HG03521 (cell line): ENCODE measurements around the gene BOLA1.
"Not testable (repeated sequence)": the region's sequence is repeated elsewhere in the genome, so short reads cannot be mapped to it uniquely, and the experiment has no call there.

Experiments
- ATAC-seq: cut with Tn5 transposase; IDR thresholded peaks from one replicate; pipeline ENCODE4 v1.9.1; 2021; ENCODE audit warnings: mild to moderate bottlenecking, moderate library complexity; ENCODE audit not compliant: unreplicated experiment

BOLA1 gene

DNA sequence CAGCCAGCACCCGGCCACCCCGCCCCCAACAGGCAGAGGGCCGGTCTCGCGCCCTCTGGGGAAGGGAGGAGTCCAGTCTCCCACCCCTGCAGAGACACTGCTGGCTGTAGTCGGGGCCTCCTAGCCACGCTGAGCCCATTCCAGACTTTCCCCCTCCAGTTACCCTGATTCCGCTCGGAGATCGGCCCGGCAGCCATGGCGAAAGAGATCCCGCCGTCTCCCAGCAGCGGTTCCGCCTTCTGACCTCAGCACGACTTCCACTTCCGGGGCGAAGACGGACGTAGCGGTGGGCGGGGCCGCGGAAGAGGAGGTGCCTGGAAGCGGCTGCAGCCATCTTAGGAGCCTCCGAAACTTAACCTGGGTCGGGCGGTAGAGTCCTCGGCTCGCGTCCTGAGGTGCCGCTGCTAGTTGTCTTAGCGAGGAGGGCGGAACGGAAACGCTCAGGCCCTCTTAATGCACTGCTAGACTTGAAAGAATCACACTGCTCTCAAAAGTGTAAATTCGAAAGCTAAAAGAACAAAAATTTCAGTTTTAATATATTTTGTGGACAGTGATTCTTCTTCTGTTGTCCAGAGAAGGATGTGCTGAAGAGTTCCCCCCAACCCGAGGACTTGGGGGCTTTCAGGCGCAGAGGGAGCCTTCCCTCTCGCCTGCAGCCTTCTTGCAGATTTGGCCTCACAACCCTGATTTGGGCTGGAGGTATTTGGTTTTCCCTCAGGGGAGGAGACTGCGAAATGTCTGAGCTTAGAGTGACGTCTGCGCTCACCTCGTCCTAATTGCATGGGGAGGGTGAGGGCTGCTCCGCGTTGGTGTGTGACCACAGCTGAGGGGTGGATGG is 28.4 kb downstream of the BOLA1 start, which contains the start of gene SF3B4:
TSS of gene SF3B4 (minus strand) at position 241 of the 838 bp plus-strand sequence. CDS start at position 197, 44 bp downstream.
- ATAC-seq, result peak; percentile 94

DNA sequence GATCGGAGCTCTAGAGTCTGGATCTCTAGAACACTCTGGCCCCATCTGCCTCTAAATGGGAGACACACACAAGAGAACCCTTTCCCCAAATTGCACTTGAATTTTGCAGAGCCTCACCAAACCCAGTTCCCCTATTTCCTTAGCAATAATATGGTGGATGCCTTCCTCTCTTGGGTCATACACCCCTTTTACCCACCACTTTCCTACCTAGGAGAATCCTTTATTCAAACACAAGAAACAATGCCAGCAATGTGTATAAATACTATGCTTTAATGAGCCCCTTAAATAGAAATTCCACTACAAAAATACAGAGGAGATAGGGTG is 29.0 kb downstream of the BOLA1 start:
- no peak for ATAC-seq

DNA sequence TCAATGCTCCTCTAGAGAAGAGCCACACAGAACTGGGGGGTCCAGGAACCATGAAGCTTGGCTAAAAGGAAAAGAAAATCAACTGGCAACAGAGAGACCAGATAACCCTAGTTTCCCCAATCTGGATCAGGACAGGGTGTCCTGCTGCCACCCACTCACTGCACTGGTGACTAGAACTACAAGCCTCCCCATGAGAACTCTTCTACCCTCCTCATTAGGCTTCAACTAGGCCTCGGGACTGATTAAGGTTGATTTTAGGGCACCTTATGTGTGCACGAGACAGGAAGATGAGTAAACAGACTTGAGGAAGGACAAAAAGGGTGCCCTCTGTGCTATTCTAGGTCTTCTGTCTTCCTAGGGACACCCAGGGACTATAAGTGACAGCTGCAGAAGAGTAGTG is 30.5 kb downstream of the BOLA1 start:
- ATAC-seq, result no peak

DNA sequence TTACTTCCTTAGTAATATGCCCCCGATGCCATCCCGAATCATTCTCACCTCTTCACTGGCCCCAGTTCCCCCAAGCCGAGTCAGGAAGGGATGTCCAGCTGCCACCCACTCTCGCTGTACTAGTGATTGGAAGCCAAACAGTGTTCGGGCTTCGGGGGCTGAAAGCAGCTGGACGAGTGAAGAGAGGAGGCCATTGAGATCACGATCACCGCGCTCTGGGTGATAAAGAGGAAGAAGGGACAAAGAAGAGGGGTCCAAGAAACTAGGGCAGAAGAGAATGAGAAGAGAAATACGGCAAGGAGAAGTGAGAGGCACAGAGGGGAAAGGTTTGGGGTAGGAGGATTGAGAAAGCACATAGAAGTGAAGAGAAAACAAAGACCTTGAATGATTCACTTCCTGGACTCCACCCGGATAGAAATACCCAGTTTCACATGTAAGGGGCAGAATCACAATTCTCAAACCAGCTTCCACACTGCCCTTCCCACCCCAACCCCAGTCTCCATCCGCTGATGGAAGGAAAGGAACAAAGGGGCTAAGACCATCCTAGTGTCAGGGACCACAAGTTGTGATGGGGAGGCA is 31.9 kb downstream of the BOLA1 start:
- ATAC-seq, result no peak

DNA sequence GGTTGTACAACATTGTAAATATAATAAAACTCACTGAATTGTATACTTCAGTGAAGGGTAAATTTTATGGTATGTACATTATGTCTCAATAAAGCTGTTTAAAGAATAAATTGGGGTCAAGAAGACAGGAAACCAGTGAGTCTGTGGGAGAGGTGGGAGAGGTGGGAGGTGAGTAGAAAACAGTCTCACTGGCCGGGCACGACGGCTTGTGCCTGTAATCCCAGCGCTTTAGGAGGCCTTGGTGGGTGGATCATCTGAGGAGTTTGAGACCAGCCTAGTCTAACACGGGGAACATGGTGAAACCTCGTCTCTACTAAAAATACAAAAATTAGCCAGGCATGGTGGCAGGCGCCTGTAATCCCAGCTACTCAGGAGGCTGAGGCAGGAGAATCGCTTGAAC is 33.1 kb downstream of the BOLA1 start:
- no peak for ATAC-seq

DNA sequence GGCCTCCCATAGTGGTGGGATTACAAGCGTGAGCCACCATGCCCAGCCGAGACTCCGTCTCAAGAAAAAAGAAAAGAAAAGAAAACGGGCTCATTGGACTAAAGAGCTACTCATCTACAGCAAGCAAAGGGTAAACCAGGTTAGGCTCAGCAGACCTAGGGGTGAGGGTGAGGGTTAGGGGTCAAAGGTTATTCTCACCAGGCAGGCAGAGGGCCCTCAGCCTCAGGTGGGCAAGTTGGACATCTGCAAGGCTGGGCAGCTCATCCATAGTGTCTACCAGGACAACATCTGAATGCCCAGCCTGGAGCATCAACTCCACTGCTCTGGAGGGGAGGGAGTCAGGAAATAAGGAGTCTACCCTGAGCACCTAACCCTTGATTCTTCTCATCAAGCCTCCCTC is 33.8 kb downstream of the BOLA1 start:
- no peak for ATAC-seq

DNA sequence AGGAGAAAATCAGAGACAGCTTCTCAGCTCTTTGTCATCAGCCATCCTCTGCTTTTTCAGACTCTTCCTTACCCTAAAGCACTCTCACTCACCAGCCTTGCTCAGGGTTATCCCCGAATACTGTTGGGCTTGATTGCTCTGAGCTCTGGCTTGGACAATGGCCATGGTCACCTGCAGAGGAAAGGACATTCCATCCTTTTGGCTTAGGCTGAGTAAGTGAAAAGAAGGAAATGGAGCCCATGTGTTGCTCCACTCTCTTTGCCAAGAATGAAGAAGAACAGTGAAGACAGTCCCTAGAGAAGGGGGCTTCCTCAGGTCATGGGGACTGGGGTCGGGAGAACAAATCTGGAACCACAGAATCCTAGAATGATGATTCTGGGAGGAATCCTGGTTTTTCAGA is 35.0 kb downstream of the BOLA1 start:
- no peak for ATAC-seq

DNA sequence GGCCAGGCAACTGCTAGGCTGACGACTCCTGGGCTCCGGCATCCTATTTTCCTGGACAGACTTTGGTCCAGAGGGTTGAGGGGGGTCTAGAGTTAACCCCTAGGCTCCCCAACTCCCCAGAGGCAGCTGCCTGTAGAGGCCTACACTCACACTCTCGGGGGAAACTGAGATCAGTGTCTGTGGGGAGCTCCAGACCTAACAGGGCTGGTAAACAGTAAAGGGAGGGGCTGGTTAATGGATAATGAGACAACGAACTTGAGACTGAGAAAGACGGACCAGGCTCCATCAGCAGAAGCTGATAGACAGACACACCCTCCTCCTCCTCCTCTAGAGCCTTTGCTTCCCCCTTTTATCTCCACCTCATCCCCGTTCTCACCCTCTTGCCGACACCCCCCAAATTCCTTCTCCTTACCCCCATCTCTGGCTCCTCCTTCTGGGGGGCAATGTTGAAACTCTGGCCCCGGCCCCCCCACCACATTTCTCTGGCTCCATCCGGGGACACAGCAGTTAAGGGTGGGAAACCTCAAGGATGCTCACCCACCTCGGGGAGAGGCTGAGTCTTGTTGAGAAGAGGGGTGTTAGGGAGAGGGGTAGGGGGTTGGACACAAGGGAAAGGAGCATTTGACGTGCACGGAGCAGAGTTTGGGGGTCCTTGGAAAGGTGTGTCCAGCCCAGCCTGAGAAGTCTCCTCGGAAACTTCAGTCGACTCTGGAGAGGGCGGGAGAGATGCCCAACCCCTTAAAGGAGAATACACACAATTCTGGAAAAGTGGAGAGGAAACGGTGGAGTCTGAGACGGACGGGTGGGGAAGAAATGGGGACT is 37.0 kb downstream of the BOLA1 start, which contains the start of gene MTMR11:
TSS of gene MTMR11 (minus strand) at position 710 of the 822 bp plus-strand sequence. CDS start at position 478, 232 bp downstream.
- ATAC-seq, result no peak

DNA sequence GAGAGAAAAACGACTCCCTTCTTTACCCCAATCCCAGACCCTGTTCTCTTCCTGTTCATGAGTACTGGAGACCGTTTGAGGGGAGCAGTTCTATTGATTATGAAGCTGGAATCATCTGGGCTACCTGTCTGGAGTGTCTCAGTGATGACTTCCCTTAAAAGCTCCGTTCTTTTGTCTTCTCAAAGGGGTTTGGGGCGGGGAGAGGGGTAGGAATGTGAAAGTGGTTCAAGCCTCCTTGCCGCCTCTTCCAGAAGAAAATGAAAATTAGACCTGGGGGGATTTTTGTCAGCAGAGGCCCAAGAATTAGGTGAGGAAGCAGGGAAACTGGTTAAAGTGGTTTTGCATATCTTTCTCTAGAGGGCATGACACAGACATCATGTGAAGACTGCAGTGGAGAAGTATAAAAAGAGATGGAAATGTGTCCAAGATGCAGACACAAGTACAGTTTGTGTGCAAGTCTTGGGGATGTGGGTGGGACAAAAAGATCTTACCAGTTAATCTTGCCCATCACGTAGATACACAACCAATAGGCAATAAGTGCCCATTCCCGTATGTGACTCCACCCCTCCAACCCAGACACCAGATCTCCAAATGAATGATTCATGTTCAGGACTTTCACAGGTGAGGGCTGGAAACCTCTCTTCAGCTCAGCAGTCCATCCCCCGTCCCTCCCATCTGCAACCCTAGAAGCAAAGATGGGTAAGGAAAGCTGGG is 37.8 kb downstream of the BOLA1 start:
- no peak for ATAC-seq

DNA sequence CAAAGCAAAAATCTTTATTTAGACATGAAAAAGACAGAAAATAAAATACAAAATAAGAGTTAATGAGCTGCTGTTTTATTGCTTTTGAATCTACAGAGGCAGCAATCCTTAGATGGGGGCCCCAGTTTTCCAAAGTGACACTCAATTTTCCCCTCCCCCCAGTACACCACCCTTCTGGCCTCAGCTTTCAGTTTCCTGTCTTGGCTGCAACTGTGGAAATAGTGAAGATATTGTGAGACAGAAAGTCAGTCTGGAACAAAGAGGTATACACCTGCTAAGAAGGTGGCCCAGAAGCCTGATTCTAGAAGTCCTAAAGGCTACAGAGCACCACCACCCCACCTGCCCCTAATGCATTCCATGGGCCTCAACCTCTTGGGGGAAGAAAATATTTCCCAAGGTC is 38.4 kb downstream of the BOLA1 start:
- no peak for ATAC-seq

DNA sequence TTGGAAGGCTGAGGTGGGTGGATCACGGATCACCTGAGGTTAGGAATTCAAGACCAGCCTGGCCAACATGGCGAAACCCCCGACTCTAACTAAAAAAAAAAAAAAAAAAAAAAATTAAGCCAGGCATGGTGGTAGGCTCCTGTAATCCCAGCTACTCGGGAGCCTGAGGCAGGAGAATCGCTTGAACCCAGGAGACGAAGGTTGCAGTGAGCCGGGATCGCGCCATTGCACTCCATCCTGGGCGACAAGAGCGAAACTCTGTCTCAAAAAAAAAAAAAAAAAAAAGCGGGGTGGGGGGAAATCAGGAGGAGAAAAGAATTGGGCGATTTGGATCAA is 39.3 kb downstream of the BOLA1 start:
- ATAC-seq, result not testable (repeated sequence)

DNA sequence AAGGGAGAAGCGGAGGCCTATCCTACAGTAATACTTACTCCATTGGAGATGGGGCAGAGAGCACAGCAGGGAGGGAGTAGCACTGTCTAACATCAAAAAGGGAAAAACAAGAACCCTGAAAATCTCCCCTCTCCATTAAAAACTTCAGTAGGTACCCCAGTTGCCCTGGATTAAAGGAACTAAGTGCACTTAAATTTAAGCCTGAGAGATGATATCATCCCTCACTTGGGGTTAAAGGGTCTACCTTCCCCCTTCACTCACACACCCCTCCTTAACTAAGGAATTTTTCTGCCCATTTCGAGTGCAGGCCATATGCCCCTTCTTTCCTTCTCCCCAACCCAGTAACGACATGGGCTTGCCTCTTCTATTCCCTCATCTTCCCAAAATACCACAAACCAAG is 41.1 kb downstream of the BOLA1 start:
- no peak for ATAC-seq

DNA sequence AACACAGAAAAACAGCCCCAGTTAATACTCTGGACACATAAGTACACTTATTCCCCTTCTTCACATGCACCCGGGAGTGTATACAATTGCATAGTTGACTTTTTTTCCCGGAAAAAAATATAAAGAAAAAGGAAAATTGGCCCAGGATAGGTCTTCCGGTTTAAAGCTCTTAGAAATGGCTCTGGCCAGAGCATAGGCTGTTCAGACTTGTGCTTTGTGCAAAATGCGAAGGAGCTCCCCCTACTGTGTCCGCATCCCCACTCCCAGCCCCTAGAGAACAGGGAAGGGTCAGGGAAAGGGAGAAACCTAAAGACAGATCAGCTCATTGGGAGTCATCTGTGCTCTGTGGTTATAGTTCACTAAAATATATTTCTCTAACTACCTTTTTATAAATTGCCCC is 42.8 kb downstream of the BOLA1 start:
- ATAC-seq, result no peak

DNA sequence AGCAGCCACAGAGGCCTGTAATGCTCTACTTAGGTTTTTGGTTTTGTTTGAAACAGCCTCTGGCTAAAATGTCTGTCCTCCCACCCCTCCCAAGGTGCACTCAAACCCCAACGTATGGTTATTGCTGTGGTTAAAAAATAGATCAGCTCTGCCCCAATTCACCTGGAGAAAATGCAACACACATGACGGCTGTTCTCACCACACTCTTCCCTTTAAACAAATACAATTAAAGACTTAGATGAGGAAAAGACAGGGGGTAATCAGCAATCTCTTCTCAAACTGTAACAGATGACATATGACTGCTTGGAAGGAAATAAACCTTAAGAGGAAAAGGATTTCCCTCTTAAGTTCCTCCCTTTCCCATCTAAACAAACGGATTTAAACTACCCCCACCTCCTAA is 43.5 kb downstream of the BOLA1 start:
- ATAC-seq, result no peak

DNA sequence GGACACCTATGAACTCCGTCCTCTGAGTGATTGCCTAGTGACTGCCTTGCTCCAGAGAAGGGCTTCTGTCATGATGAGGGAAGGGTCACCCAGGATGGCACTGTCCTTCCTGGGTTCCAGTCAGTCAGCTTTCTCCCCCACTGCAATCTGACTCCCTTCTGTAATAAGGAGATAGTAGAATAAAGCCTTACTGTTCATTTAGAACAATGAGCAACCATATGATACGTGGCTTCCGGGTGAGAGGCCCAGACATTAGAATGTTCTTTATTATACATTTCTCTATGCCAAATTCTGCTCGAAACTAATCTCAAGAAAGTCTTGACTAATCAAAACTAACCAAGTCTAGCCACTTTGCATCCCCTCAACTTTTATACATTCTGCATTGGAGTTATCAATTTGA is 45.8 kb downstream of the BOLA1 start:
- ATAC-seq, result no peak

DNA sequence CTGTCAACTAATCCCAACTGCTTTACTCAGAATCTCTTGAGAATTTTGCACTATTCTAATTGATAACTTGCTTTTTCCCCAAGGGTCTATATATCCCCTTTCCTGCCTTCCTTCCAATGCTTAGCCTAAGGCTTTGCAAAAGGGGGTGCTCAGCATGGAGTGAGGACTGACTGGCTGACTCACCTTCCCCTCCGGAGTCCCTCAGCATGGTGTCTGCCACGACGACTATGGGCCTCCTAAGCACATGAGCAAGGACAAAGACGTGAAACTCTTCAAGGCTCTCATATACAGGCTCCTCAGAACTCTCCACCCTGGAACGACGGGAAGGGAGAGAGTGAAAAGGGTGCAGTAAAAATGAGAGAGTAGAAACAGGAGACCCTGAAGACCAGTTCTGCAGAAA is 50.5 kb downstream of the BOLA1 start:
- ATAC-seq, result no peak
